ENCODE results near the gene C15orf39.

The C15orf39 gene

GRCh38 chr15:75193976-75194375 lies 7.7 kb upstream of the C15orf39 start:
- Histone ChIP-seq H3K27ac (ENCODE audit: low read depth, low read length, poor library complexity, severe bottlenecking) (no peak overlapping the region), H3K4me2 (ENCODE audit: low read length) (no peak overlapping the region), H3K27me3 (ENCODE audit: insufficient read depth, low read length) (peaks cover 4% of the 10 kb centered on the region; the same call in 1 of the 2 replicates), H3K36me3 (ENCODE audit: insufficient read depth, low read length) (no peaks in the 10 kb centered on the region; the same call in 1 of the 2 replicates), H4K20me1 (ENCODE audit: insufficient read depth, low read length) (no peaks in the 10 kb centered on the region), H3K9me2 (ENCODE audit: low read depth, low read length) (no peaks in the 10 kb centered on the region), H3F3A (ENCODE audit: insufficient read depth, low read length) (no peaks in the 10 kb centered on the region), H3K4me1 (ENCODE audit: insufficient read depth, low read length, severe bottlenecking) (peaks cover 9% of the 10 kb centered on the region), H3K9me3 (ENCODE audit: low read length) (0 out of 2 replicates have a peak, but pooled peaks cover 2% of the 10 kb centered on the region), H2AFZ (ENCODE audit: low read length) (no peak overlapping the region), H3K4me3 (ENCODE audit: low read depth, low read length, poor library complexity, severe bottlenecking) (no peak overlapping the region), H3K9ac (ENCODE audit: low read length) (no peak overlapping the region), H3K79me2 (ENCODE audit: insufficient read depth, low read length) (no peaks in the 10 kb centered on the region)
- TF ChIP-seq CTCF (IDR thresholded peaks at IDR 0.05; ENCODE audit: low read length), result no peak
- no peak for TF ChIP-seq EZH2 (IDR thresholded peaks at IDR 0.05; ENCODE audit: borderline replicate concordance, low read length)

GRCh38 chr15:75194397-75194796 lies 7.3 kb upstream of the C15orf39 start:
- no peak overlapping the region for H3K27ac ChIP-seq (ENCODE audit: low read depth, low read length, poor library complexity, severe bottlenecking)
- peaks cover 4% of the 10 kb centered on the region; the same call in 1 of the 2 replicates for H3K27me3 ChIP-seq (ENCODE audit: insufficient read depth, low read length)
- H3K79me2 ChIP-seq (ENCODE audit: insufficient read depth, low read length), result no peaks in the 10 kb centered on the region
- no peaks in the 10 kb centered on the region for H3F3A ChIP-seq (ENCODE audit: insufficient read depth, low read length)
- no peaks in the 10 kb centered on the region for H3K9me2 ChIP-seq (ENCODE audit: low read depth, low read length)
- 0 out of 2 replicates have a peak, but pooled peaks cover 2% of the 10 kb centered on the region for H3K9me3 ChIP-seq (ENCODE audit: low read length)
- TF ChIP-seq EZH2 (IDR thresholded peaks at IDR 0.05; ENCODE audit: borderline replicate concordance, low read length) (no peak), CTCF (IDR thresholded peaks at IDR 0.05; ENCODE audit: low read length) (no peak)
- H3K4me1 ChIP-seq (ENCODE audit: insufficient read depth, low read length, severe bottlenecking), result peaks cover 13% of the 10 kb centered on the region
- H3K4me3 ChIP-seq (ENCODE audit: low read depth, low read length, poor library complexity, severe bottlenecking), result no peak overlapping the region
- H3K9ac ChIP-seq (ENCODE audit: low read length), result no peak overlapping the region
- no peak overlapping the region for H2AFZ ChIP-seq (ENCODE audit: low read length)
- H3K36me3 ChIP-seq (ENCODE audit: insufficient read depth, low read length), result no peaks in the 10 kb centered on the region; the same call in 1 of the 2 replicates
- H3K4me2 ChIP-seq (ENCODE audit: low read length), result no peak overlapping the region
- H4K20me1 ChIP-seq (ENCODE audit: insufficient read depth, low read length), result no peaks in the 10 kb centered on the region

GRCh38 chr15:75195122-75195765 lies 6.4 kb upstream of the C15orf39 start:
- H3K27me3 ChIP-seq (ENCODE audit: insufficient read depth, low read length), result no peaks in the 10 kb centered on the region; the same call in 1 of the 2 replicates
- no peaks in the 10 kb centered on the region for H3K9me2 ChIP-seq (ENCODE audit: low read depth, low read length)
- no peak overlapping the region for H2AFZ ChIP-seq (ENCODE audit: low read length)
- H3K4me2 ChIP-seq (ENCODE audit: low read length), result no peak overlapping the region
- no peak overlapping the region for H3K27ac ChIP-seq (ENCODE audit: low read depth, low read length, poor library complexity, severe bottlenecking)
- H3K4me1 ChIP-seq (ENCODE audit: insufficient read depth, low read length, severe bottlenecking), result peaks cover 22% of the 10 kb centered on the region
- no peaks in the 10 kb centered on the region for H3F3A ChIP-seq (ENCODE audit: insufficient read depth, low read length)
- 0 out of 2 replicates have a peak, but pooled peaks cover 2% of the 10 kb centered on the region for H3K9me3 ChIP-seq (ENCODE audit: low read length)
- H3K79me2 ChIP-seq (ENCODE audit: insufficient read depth, low read length), result no peaks in the 10 kb centered on the region
- H3K9ac ChIP-seq (ENCODE audit: low read length), result no peak overlapping the region
- H3K36me3 ChIP-seq (ENCODE audit: insufficient read depth, low read length), result no peaks in the 10 kb centered on the region; the same call in 1 of the 2 replicates
- no peak overlapping the region for H3K4me3 ChIP-seq (ENCODE audit: low read depth, low read length, poor library complexity, severe bottlenecking)
- no peak for TF ChIP-seq CTCF (IDR thresholded peaks at IDR 0.05; ENCODE audit: low read length)
- TF ChIP-seq EZH2 (IDR thresholded peaks at IDR 0.05; ENCODE audit: borderline replicate concordance, low read length), result no peak
- H4K20me1 ChIP-seq (ENCODE audit: insufficient read depth, low read length), result no peaks in the 10 kb centered on the region

Measured in OCI-LY1 (cell line).